ENCODE results near the gene GRIN2A.

The GRIN2A gene

DNA sequence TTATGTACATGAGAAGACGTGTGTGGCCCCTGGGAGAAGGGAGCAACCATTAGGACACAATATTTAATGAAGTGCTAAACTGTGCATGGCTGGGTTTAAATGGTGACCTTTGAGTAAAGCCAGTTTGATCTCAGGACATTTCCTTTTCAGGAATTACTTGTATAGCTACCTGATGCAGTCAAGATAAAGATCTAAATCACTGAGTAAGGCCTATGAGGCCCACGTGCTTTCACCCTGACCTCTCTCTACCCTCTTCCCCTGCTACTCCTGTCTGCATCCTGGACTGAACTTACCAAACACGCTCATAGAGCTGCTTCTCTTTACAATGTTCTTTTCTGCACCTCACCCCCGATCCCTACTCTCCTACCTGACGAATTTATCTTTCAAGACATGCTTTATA is 98.9 kb downstream of the GRIN2A start:
- DNase-seq = no peak

DNA sequence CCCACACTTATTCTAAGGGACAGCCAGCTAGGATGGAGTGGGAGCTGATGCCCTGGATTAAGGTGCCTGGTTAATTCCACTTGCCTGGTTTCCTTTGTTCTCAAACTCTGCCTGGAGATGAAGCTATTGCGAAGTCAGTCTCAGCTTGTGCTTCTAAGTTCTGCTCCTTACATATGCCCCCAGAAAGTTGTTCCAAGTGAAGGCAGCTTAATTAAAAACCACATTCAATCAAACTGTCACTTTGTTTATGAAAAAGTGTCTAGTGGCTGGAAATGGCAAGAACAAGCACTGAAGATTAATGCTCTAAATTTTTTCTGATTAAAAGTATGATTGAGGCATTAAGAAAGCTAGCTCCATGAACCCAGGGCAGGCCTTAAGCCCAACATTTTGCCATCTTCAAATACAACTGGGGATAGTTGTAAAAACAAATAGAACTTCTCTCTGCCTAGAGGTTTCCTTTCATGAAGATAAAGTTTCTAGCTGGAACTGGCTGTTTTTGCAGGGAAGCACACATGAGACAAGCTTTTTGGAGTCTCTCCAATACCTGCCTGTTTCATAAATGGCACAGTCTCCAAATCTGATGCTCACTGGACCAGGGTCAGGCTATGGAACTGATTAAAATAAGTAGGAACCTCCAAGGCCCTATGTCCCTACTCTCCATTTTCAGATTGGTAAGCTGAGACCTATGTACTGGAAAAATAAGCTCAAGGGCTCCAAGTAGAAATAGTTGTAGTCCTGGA is 100.9 kb downstream of the GRIN2A start:
- no peak for DNase-seq

DNA sequence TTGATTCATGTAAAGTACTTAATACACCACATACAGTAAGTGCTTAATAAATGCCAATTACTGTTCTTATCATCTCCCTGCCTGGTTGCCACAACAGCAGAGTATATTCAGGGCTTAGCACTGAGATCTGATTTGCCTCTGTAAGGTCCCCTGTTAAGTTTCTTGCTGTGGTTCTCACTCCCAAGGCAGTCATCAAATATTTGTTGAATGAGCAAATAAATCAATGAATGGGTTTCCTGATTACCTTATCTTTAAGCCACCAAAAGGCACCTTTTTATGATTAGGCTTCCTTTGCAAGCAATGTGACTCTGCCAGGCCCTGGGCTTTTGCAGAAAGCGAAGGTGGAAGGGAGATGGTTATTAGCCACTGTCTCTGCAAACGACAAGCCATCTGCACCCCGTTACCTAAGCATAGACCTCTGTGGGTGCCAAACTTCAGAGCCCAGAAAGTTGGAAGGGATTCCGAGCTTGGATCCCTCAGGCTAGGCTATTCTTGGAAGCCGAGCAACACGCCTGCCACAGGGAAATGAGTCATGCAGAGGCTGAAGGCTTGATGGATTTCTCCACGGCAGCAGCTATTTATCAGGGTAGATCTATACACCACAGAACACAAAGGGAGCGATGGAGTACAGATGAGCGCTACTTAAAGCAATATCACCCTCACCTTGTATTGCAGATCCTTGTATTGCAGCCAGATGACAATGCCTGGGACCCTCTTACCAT is 102.0 kb downstream of the GRIN2A start:
- DNase-seq = no peak

DNA sequence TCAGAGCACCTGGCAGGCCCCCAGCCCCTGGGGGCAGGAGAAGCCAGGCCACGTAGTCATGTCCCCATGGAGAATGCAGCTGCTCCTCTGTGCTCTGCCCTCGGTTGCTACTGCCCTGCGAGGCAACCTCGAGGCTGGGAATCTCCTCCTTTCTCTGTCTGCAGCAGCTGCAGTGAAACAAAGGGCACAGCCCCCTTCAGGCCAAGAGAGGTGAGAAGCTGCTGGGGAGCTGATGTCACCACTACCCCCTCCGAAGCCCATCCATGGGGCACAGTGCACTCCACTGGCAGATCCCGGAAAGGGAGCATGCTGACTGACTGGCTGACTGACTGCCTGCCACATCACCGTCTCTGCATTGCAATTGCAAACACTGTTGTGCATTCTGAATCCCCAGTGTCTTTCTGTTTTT is 103.7 kb downstream of the GRIN2A start:
- DNase-seq = no peak

GRCh38 chr16:10077861-10078260 is 104.4 kb downstream of the GRIN2A start:
- no peak for DNase-seq

- no peak for DNase-seq
These were observed 106.2 kb downstream of the GRIN2A start for GRCh38 chr16:10076037-10076436.

DNA sequence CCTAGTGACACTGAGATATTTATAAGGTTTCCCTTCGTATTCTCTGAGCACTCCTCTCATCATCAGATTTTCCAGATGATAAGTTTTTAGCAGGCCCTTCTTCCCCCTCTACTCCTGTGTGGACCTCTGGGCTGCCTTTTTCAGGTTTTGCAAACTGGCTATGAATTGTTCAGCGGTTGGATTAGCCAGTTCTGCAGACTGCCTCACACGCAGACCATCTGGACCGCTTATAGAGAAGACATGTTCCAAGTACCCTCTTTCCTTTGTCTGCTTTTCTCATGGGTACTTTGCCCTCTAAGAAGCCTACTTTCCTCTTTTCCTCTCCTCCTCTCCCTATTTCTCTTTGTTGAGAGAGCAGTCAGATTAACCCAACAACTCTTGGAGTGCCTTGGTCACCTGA is 111.6 kb downstream of the GRIN2A start:
- no peak for DNase-seq

GRCh38 chr16:10069374-10069773 is 112.9 kb downstream of the GRIN2A start:
- DNase-seq = no peak

GRCh38 chr16:10067835-10068234 is 114.4 kb downstream of the GRIN2A start:
- no peak for DNase-seq

DNA sequence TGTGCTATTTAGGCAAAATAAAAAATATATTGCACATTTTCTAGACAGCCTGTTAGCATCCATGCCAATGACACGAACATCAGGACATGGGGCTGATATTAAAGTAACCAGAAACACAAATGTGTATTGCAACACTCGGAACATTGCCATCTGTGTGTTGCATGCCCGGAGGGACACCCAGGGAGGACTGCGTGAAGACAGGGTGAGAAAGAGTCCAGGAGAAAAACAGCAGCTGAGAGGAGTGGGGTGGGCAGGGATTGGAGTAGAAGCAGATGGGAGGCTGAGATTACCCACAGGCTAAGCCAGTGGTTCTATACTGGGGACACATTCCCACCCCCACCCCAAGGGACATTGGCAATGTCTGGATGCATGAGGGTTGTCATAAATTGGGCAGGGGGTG is 114.8 kb downstream of the GRIN2A start:
- DNase-seq = no peak

- DNase-seq = no peak
These were observed 117.2 kb downstream of the GRIN2A start for GRCh38 chr16:10065019-10065418.

DNA sequence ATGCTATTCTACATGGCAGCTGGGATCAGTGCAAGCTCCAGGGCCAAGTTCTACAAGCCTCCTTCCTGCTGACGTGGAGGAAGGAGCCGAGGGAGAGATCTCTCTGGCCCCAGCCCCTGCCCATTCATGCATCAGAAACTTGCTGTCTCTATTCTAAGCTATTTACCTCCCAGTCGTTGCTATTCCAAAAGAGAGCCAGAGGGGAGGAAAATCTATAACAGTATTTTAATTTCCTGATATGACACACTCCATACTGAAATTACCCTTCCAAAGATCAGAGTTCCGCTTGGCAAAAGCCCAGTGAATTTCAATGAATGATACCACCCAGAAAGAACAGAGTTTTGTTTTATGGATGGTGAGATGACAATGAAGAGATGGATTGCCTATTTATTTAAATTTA is 133.4 kb downstream of the GRIN2A start:
- DNase-seq = no peak

DNA sequence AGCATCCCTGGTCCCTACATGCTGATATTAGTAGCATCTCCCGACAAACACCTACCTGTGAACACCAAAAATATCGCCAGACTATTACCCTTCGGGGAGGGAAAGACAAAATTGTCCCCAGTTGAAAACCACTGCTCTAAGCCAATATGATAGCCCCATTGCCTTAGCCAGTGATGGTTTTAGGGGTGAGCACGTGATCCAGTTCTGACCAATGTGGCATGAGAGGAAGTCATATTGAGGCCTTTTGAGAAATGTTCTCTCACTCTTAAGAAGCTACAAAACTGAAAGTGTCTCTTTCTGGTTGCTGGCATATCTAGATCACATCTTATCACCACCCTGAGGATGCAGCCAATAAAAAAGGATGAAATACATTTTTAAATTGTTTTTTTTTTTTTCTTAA is 136.3 kb downstream of the GRIN2A start:
- no peak for DNase-seq

- no peak for DNase-seq
These were observed 136.9 kb downstream of the GRIN2A start for GRCh38 chr16:10045291-10045775.

DNA sequence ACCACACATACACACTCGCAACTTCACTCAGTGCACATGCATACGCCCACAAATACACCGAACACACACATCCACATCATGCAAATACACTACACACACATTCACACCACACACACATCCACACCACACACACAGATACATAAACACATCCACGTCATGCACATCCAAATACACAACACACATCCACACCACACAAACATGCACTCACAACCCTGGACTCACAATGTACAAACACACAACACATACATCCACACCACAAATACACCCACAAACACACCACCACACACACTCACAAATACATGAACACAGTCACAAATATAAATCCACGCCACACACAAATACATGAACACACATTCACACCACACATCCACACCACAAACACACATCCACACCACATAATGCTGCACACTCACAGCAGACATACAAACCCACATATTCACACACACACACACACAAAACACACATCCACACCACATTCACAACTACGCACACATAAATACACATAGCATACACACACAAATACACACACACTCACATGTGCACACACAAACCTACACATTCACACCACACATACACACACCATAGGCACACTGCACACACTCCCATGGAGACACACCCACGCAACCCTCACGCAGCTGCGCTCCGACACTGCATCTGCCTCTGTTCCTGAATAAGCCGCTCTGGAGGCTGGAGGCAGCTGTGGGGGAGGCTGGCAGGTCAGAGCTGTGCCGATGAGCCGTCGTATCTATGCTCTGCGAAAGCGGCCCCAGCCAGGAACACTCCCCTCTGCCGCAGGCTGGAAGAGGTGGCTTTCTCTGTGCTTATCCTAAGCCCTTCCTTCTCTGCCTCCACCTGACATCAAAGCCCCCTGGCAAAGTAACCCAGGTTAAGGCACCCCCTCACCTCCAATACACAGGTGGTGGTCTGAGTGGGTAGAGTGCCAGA is 141.8 kb downstream of the GRIN2A start:
- DNase-seq = no peak

DNA sequence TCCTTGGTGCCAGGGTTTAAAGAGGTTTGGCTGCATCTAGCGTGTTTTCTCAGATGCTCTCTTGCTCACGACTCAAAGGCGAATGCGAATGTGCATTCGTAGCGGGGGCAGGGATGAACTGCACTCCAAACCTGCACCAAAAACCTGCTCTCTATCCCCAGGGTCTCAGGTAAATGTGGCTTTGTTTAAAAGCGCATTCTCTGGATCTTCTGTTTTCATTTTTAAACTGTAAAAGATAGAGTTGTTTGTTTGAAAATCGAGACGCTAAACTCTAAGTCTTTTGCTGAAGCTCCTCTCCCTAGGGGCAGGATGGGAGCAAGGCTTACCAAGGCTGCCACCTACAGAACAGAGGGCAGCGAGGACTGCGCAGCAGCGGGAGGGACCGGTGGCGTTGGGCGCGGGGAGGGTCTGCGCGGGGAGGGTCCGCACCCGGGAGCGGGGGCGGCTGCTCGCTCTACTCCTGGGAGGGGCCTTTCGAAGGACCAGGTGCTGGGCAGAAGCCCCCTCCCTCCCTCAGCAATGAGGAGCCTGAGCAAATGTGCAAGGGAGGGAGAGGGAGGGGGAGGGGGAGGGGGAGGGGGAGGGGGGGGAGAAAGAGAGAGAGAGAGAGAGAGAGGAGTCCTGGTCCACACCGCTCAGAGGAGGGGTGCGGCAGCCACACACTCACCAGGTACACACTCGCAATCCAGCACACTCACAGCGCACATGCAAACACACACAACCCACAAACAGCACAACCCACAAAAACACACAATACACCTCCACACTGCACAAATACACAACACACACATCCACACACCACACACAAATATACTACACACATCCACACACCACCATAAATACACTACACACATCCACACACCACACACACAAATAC is 142.8 kb downstream of the GRIN2A start:
- peak; percentile 10 for DNase-seq

DNA sequence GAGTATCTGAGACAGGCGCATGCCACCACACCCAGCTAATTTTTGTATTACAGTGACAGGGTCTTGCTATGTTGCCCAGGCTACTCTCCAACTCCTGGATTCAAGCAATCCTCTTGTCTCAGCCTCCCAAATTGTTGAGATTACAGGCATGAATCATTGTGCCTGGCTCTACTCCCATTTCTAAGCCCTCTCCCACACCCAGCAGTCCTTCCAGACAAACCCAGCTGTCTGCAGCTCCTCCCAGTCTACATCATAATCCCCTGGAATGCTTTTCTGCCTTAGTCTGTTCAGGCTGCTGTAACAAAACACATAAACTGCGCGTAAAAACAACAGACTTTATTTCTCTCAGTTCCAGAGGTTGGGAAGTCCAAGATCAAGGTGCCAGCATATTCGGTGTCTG is 144.5 kb downstream of the GRIN2A start:
- no peak for DNase-seq

DNA sequence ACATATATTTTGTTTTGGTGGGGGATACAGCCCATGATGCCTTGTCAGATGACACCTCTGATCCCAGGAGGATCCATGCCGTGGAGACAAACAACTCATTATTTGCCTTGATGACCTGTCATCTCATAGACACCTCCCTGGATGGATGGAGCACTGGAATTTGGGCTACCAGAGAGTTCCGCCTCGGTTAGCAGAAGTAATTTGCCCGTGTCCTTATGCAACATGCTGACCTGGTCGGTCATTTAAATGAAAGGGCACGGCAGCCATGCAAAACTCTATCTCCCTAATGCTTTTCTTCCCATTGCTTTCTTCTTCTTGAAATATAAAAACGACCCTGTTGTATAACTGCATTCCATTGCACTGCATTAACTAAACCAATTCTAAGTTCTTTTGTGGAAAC is 145.3 kb downstream of the GRIN2A start:
- no peak for DNase-seq

DNA sequence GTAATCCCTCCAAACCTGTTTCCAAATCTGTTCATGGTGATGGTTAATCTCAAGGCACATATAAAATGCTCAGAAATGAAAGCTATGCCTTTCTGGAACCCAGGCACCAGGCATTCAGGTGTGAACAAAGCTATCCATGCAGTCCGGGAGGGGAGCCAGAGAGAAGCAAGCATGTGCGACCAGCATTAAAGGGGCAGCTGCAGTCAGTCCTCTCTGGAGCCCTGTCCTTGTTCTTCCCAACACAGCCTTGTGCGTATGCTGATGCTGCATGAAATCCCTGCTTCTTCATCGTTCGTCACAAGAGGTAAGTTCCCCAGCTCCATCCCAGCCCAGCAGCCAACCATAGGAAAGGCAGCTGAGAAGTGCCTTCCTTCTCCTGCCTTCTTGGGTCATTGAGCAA is 148.7 kb downstream of the GRIN2A start:
- DNase-seq = no peak

DNA sequence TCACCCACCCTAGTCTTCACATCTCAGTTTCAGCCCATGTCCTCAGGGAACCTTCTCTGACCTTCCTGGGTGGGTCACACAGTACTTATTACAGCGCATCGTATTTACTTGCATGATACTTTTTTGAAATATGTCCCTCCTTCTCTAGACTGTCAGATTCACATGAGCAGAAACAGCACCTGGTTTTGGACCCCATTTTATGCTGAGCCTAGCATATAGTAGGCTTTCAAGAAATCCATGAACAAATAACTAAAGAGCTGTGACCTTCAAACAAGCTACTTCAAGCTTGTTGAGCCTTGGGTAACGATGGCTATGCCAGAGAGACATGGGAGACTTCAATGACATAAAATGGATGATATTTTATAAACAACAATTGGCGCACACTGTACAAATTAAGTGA is 150.3 kb downstream of the GRIN2A start:
- no peak for DNase-seq

DNA sequence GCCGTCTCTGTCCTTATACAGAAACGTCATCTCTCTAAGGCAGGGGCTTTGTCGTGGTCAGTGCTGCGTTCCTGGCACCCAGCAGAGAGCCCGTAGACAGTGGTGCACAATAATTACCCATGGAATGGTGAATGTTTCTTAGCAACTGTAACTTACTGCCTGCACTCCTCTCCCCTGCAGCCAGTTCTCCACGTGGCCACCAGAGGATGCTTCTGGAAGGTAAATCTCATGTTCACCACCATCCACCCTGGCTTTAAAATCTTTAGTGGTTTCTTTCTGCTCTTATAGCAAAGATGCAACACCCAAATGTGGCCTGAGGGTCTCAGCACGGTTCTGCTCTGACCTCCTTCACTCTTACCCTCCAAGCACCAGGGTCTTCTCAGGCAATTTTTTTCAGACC is 150.8 kb downstream of the GRIN2A start:
- DNase-seq = no peak

GRCh38 chr16:10028644-10029043 is 153.6 kb downstream of the GRIN2A start:
- no peak for DNase-seq

Data from hematopoietic multipotent progenitor cell treated with erythropoietin and hydrocortisone succinate and interleukin-3 and kit ligand, for 6 days (in vitro differentiated cells).